ENCODE measurements around the gene GNB1. TPM values are rescaled to one million over a fixed set of nuclear protein-coding genes. Genes with fewer than 3 reads are reported as not detected.
"Not testable (repeated sequence)": the region's sequence is repeated elsewhere in the genome, so short reads cannot be mapped to it uniquely, and the experiment has no call there.

Gene GNB1
- total RNA-seq, 1 donor from 2014 or later, result 422 TPM

DNA sequence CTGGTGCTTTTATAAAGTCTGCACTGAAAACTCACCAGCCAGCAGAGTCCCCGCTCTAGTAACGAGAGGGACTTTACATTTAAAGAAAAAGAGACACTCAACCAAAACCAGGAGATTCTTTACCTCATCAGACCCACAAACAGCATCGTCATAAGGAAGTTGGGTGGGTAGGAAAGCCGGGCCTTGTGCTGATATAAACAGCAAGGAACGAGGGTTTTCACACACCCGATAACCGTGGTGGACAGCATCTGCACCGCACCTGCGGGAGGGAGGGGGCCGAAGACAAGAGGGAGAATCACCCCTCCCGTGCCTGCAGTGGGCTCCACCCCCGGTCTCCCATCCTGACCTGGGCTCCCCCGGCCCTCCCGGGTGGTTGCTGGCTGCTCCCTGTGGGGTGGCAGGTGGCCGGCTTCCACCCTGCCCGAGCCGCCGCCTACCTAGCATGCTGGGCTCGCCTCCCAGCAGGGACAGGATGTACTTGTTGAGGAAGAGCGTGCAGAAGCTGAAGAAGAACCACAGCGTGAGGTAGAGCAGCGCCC is 152.0 kb downstream of the GNB1 start:
- H3K4me1 Mint-ChIP-seq; H3K9me3 Mint-ChIP-seq; H3K27me3 Mint-ChIP-seq; DNase-seq; H3K27ac Mint-ChIP-seq; H3K4me3 Mint-ChIP-seq; intact Hi-C loops (cut with micrococcal nuclease): not testable (repeated sequence)
- H3K36me3 Mint-ChIP-seq (ENCODE audit: low read depth), result peaks cover 19% of the 10 kb centered on the region

DNA sequence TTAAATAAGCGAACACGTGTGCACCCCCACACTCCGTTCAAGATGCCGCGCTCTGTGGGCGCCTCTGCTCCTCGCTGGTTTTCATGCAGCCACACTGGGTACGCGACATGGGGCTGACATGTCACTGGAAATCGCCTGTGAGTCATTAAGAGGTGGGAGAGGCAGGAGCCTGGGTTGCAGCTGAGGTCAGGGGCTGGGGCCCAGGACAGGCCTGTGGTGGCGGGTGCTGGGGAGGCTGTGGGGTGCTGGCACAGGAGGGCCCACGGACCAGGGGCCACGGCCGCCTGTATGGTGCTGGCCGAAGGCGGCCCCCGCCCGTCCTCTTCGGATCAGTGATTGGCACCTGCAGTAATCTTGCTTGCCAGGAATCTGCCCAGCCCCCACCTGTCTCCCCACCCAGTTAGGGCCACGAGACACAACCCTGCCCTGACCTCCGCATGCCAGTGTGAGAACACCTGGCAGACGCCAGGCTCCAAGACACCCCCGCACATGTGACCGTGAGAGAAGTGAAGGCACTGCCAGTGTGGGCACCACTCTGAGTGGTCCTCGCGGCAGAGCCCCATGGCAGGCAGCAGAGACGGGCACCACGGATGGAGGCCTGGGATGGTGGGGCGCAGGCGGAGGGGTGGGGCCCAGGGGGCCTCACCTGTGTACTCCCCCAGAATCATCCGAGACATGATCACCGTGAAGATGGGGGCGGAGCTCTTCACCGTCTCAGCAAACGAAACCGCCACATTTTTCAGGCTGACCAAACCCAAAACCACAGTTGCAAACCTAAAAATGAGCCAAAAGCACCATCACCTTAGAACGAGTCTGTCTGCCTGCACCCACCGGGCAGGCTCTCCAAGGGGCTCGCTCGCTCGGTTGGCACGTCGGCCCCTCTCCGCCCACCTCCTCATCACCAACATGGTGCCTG is 153.0 kb downstream of the GNB1 start:
- H3K4me1 Mint-ChIP-seq; H3K9me3 Mint-ChIP-seq; H3K27me3 Mint-ChIP-seq; H3K27ac Mint-ChIP-seq; DNase-seq; intact Hi-C loops (cut with micrococcal nuclease); H3K4me3 Mint-ChIP-seq: not testable (repeated sequence)
- peaks cover 19% of the 10 kb centered on the region for H3K36me3 Mint-ChIP-seq (ENCODE audit: low read depth)

Other genes starting within 250 kb of the GNB1 start
- 38.0 and 40.4 TPM in 2 replicates for gene CDK11B, start 232.1 kb downstream of the GNB1 start, total RNA-seq
- 40.3 and 41.5 TPM in 2 replicates for gene SLC35E2B, start 198.3 kb downstream of the GNB1 start, total RNA-seq
- 68.3 and 70.4 TPM in 2 replicates for gene CDK11A, start 166.7 kb downstream of the GNB1 start, total RNA-seq
- gene NADK, start 112.6 kb downstream of the GNB1 start, total RNA-seq, result 91.3 and 94.5 TPM in 2 replicates
- gene CALML6, start 24.2 kb upstream of the GNB1 start, total RNA-seq, result 0.59 TPM in 1 of 2 replicates, not detected in the other
- 1.1 and 3.1 TPM in 2 replicates for gene TMEM52, start 28.2 kb upstream of the GNB1 start, total RNA-seq
- not detected in 2 replicates for gene CFAP74, start 112.7 kb upstream of the GNB1 start, total RNA-seq
- not detected in 2 replicates for gene GABRD, start 128.3 kb upstream of the GNB1 start, total RNA-seq
- 2.5 and 3.0 TPM in 2 replicates for gene PRKCZ, start 159.3 kb upstream of the GNB1 start, total RNA-seq